HG02840 (cell line): Measurements from ENCODE around the gene CRYBA4.
A peak's percentile ranks its signal among the peaks of the same experiment; 100 is the strongest.

Experiments
- ATAC-seq: cut with Tn5 transposase; IDR thresholded peaks from one replicate; pipeline ENCODE4 v1.9.1; 2021; ENCODE audit warnings: mild to moderate bottlenecking, moderate library complexity, moderate number of reproducible peaks; ENCODE audit not compliant: unreplicated experiment, low FRiP score

The CRYBA4 gene

DNA sequence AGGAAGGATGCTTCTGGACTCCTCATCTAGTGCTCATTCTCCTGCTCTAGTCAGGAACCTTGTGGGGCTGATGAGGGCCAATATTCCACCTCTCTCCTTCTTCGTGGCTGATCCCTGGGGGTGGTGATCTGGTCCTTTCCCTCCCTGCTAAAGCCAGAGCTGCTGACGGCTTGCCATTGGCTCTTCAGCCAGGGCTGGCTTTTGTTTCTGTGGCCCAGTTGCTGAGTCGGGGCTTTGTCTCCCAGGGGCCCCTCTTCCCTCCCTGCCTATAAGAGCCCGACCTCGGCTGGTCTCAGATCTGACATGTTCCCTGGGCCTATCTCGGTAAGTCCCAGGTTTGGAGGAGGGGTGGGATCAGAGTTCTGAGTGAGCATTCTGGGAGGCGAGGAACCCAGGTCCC lies at the start of gene CRYBA4:
Gene CRYBA4 (plus strand): TSS at position 301 of the 400 bp plus-strand sequence. CDS start 634 bp downstream, outside the sequence.
- ATAC-seq = no peak

GRCh38 chr22:26573026-26573662 lies 48.6 kb upstream of the CRYBA4 start:
- no peak for ATAC-seq

- no peak for ATAC-seq
These were observed 47.6 kb upstream of the CRYBA4 start for GRCh38 chr22:26574001-26574723.

GRCh38 chr22:26576026-26576680 lies 45.6 kb upstream of the CRYBA4 start:
- ATAC-seq = no peak

DNA sequence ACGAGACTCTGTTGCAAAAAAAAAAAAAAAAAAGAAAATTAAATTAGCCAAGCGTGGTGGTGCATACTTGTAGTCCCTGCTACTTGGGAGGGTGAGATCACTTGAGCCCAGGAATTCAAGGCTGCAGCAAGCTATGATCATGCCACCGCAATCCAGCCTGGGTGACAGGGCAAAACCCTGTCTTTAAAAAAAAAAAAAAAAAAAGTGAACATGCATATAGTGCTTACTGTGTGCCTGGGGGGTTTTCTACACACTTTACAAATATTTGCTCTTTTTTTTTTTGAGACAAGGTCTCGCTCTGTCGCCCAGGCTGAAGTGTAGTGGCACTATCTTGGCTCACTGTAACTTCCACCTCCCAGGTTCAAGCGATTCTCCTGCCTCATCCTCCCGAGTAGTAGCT lies 44.7 kb upstream of the CRYBA4 start:
- ATAC-seq = no peak

- peak; percentile 51 for ATAC-seq
These were observed 42.4 kb upstream of the CRYBA4 start for GRCh38 chr22:26579331-26579886.

GRCh38 chr22:26580240-26580962 lies 41.4 kb upstream of the CRYBA4 start:
- no peak for ATAC-seq

- ATAC-seq = no peak
These were observed 40.7 kb upstream of the CRYBA4 start for GRCh38 chr22:26581026-26581425.

- no peak for ATAC-seq
These were observed 40.1 kb upstream of the CRYBA4 start for GRCh38 chr22:26581633-26582168.

DNA sequence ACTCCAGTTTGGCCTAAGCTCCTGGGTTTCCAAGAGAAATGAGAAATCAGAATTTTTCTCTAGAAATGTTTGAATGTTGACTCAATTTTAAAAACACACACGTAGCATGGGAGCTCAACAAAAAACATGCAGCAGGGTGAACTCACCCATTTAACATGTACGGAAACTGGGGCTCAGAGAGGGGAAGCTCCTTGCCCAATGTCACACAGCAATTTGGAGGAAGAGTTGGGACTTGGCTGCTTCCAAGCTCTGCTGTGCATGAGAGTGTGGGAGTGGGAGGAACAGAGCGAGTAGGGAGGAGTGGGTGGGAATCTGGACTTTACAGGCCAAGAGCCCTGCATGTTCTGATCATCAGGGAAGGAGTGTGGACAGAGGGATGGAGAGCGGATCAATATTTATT lies 37.8 kb upstream of the CRYBA4 start:
- no peak for ATAC-seq

- no peak for ATAC-seq
These were observed 36.5 kb upstream of the CRYBA4 start for GRCh38 chr22:26585104-26585790.

DNA sequence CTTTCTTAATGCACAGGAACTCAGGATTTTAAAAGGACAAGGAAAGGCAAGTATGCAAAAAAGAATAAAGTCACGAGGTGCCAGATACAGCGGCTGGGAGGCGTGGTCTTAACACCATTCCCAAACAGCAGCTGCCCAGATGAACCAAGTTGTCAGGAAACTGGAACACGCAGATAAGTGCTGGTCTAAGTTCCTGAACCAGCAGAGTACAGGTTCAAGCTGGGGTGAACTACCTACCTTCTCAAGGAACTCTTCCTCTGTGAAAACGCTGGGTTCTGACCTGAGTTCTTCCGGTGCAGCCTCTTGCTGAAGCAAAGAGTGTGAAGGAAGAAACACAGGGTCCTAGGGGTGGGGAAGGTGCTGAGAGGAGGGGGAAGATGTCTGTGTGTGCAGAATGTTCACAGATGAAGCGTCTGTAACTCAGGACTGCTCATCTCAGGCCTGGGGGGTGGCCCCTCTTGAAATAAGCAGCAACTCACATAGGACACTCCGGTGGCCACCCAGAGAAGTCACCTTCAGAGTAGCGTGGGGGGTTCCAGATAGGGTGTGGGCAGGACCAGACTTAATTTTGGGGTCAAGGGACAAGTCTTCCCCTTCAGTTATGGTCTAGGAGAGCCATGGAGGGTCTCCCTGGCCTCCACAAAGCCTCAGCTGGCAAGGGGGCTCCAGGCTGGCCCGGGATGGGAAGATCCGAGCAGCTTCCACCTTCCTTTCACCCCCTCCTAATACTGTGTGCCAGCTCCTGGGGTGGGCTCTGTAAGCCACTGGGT lies 35.0 kb upstream of the CRYBA4 start:
- no peak for ATAC-seq

GRCh38 chr22:26587991-26588613 lies 33.7 kb upstream of the CRYBA4 start:
- ATAC-seq = no peak

DNA sequence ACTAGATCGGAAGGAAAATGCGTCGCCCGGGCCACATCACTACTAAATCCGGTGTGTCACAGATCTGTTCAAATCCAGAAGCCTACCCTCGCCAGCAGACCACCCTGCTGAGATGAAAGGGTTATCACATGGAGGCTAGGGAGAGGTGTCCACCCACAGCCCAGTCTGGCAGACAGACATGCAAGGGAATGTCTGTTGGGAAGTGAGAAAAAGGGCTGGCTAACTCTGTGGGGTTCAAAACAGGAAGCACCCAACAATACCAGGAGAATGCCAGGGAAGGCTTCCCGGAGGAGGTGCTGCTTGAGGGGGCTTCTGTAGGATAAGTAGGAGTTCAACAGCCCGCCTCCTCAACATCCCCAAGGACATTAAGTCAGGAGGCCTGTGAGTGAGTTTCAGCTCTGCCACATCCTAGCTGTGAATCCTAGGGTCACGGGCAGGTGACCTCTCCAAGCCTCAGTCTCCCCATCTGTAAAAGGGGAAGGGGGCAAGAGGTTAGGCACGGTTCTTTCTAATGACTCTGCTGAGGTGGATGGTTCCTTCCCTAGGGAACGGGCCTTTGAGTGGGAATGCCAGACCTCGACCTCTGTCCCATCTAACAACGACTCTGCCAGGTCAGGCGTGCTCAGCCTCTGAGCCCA lies 32.9 kb upstream of the CRYBA4 start:
- no peak for ATAC-seq

- ATAC-seq = peak; percentile 11
These were observed 32.4 kb upstream of the CRYBA4 start for GRCh38 chr22:26589367-26589844.

DNA sequence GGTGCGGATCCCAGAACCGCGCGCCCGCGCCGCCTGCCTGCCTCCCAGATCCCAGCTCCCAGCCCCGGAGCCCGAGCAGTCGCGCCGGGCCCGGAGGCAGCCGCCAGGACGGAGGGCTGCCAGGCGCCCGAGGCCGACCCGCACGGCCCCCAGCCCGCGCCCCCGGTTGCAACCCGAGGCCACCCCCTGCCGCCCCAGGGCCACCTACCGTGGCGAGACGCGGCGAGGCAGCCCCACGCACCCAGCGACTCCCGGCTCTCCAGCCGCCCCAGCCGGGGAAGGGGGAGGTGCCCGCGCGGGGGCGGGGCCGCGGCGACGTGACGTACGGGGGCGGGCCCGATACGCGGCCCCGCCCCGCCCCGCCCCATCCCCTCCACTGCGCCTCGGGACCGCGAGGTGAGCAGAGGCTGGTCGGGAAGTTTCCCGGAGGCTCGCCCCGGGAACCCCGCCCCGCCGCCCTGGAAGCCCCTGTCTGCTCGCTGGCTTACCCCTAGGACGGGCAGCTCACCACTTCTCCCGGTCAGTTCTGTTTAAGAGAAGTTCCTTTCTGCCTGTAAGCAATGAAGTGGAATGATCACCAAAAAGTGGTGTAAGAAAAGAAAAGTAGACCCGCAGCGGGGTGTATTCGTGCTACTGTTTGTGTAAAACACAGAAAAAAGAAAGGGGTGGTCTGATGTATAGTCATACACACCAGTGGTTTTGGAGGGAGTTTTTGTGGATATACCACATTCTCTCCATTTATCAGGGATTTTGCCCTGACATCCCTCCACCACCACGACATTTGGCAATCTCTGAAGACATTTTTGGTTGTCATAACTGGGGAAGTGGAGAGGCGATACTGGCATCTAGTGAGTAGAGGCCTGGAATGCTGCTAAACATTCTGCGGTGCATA lies 31.7 kb upstream of the CRYBA4 start, which contains the start of gene TPST2:
Gene TPST2 (minus strand): TSS at position 288 of the 892 bp plus-strand sequence. CDS start 48,502 bp downstream, outside the sequence.
- ATAC-seq = peak; percentile 67

- peak; percentile 51 for ATAC-seq
These were observed 29.3 kb upstream of the CRYBA4 start for GRCh38 chr22:26592421-26592891.
